GM10248 (cell line): ENCODE measurements around the gene CLEC18C.
"Not testable (repeated sequence)": the region's sequence is repeated elsewhere in the genome, so short reads cannot be mapped to it uniquely, and the experiment has no call there.

Source experiments
- CTCF ChIA-PET: fragments of 300-600 bp; sonication (Branson Sonifier 250); formaldehyde crosslinking; extraction: SDS; loops from one replicate; lab custom pipeline; 2021; ENCODE audit warnings: antibody characterized with exemption; lab: Yijun Ruan, JAX
- POLR2A ChIA-PET: fragments of 350-650 bp; sonication (Branson Sonifier 250); formaldehyde crosslinking; extraction: SDS; loops from one replicate; lab custom pipeline; 2020; ENCODE audit warnings: antibody characterized with exemption; lab: Yijun Ruan, JAX
- DNase-seq: peaks from one replicate; pipeline ENCODE4 v3.0.0; 2012; ENCODE audit errors: extremely low spot score

The CLEC18C gene

DNA sequence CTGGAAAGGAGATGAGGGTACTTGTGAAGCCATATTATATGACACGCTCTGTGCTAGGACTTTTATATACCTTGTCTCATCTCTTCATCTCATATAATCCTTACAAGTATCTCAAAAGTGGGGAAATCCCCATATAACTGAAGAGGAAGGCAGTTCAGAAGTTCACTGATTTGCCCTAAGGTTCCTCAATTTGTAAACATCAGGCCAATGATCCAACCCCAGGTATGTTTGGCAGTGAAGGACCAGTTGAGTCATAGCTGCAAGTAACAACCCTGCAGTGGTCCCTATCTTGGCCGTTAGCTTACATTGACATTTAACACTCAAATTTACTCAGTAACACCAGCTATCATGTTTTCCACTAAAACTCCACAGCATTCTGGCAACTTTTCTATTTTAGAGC, 45.0 kb downstream of the CLEC18C start:
- POLR2A ChIA-PET, DNase-seq, CTCF ChIA-PET: not testable (repeated sequence)

DNA sequence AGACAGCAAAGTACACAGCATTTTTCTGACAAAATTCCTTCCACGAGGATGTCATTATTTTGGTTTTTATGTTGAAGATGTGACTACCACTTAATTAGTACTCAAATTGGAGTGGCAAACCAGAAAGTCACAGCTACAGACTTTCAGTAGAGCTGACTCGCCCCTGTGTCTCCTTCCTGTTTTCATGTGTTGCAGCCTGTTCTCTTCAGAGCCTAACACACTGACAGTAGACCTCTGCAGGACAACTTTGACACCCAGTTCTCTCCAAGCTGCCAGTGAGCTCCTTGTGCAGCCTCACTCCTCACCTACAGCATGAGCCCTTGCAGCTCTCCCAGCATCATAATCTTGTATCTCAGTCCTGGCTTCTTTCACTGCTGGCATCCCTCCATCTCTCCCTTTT, 49.0 kb downstream of the CLEC18C start:
- CTCF ChIA-PET, DNase-seq, POLR2A ChIA-PET: not testable (repeated sequence)

DNA sequence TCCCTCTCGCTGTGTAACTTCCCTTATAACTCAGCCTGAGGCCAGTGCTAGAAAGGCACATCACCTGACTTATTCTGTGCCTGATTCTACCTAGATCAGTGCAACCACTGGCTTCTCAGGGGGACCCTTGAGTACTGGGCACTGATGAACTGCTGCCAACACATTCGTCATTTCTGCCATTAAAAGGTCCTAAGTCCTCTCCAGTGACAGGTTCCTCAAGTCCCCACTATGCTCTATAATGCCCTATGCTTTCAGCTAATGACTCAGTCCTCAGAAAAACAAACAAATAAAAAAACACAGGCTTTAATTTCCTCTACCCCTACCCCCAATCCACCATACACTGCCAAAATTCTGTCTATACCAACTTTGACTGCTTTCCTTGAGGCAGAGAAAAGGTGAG, 49.6 kb downstream of the CLEC18C start:
- POLR2A ChIA-PET, CTCF ChIA-PET, DNase-seq: not testable (repeated sequence)

DNA sequence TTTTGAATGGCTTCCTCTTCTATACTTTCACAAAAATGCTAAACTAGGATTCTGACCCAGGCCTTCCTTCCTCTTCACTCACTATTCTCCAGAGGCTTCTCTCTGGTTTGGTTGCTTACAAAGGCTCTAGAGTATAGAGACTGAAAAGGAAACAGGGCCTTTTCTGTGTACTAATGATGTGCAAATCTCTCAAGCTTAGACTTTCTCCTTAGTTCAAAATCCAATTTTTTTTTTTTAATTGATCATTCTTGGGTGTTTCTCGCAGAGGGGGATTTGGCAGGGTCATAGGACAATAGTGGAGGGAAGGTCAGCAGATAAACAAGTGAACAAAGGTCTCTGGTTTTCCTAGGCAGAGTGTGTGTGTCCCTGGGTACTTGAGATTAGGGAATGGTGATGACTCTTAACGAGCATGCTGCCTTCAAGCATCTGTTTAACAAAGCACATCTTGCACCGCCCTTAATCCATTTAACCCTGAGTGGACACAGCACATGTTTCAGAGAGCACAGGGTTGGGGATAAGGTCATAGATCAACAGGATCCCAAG, 50.5 kb downstream of the CLEC18C start:
- DNase-seq, CTCF ChIA-PET, POLR2A ChIA-PET: not testable (repeated sequence)

DNA sequence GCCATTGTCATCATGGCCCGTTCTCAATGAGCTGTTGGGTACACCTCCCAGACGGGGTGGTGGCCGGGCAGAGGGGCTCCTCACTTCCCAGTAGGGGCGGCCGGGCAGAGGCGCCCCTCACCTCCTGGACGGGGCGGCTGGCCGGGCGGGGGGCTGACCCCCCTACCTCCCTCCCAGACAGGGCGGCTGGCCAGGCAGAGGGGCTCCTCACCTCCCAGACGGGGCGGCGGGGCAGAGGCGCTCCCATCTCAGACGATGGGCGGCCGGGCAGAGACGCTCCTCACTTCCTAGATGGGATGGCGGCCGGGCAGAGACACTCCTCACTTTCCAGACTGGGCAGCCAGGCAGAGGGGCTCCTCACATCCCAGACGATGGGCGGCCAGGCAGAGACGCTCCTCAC, 51.1 kb downstream of the CLEC18C start:
- POLR2A ChIA-PET, result not testable (repeated sequence)

DNA sequence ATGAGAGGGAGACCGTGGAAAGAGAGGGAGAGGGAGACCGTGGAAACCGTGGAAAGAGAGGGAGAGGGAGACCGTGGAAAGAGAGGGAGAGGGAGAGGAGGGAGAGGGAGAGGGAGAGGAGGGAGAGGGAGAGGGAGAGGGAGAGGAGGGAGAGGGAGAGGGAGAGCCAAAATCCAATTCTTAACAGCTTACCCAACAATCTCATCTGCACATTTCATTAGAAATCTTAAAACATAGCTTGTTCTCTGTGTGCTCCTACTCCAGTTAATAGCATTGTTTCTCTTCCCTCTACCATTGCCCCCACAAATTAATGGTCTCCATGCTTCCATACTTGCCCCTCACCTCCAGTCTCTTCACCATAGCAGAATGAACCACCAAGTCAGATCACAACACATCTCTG, 51.8 kb downstream of the CLEC18C start:
- CTCF ChIA-PET, POLR2A ChIA-PET, DNase-seq: not testable (repeated sequence)

More for the DNA sequence above, 51.1 kb downstream of the CLEC18C start:
- CTCF ChIA-PET, DNase-seq: not testable (repeated sequence)

DNA sequence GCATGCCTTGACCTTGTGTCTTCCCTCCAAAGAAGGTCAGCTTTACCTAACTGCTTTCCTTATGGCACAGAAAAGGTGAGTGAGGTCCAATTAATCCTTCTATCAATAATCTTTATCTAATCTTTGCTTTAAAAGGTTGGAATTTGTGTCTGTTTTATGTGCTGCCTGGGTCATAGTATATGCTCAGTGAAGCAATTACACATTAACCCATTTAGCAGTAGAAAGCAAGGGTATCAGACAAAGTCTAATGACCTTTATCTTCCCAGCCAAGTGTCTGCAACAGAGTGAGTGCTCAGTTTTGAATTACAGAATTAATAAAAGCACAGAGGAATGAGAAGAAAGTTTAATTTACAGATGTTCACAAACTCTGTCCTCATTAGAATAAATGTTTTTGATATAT, 52.4 kb downstream of the CLEC18C start:
- DNase-seq, POLR2A ChIA-PET, CTCF ChIA-PET: not testable (repeated sequence)

DNA sequence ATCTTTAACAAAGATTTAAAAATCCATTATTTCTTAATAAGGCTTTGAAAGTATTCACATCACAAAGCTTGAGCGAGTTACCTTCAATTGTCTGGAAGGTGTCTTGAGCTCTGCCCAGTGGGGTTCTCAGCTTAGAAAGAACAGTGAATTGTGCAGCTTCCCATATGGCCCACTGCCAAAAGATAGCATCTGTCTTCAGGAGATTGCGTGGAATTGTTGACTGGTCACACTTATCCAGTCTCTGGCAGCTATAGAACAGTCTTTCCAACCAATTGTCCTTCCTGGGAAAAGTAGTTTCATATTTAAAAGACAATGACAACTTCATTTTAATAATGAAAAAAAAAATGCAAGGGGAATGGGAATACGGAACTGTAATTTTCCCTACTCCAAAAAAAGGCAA, 58.2 kb downstream of the CLEC18C start:
- CTCF ChIA-PET, POLR2A ChIA-PET, DNase-seq: not testable (repeated sequence)
